HepG2 (cell line): ENCODE results near the gene ASIC5.

ENCODE experiments used
- FOSL2 ChIP-seq: sonication (generic); formaldehyde crosslinking; IDR thresholded peaks from 2 replicates; pipeline ENCODE4 v1.4.0; 2020; ENCODE audit warnings: missing genetic modification reagents
- HNRNPH1 ChIP-seq: fragments of 200-400 bp; formaldehyde crosslinking; optimal IDR thresholded peaks from 2 replicates; pipeline ENCODE3; 2017; ENCODE audit warnings: mild to moderate bottlenecking, low read depth, low read length
- KAT7 ChIP-seq: IDR thresholded peaks from 2 replicates; pipeline ENCODE4 v1.6.1; 2018; ENCODE audit warnings: borderline replicate concordance, missing compliant biosample characterization
- NFE2L2 ChIP-seq: fragments of 150-350 bp; IDR thresholded peaks from 2 replicates; pipeline ENCODE4 v1.6.1; 2014; ENCODE audit warnings: low read length
- POLR2AphosphoS5 ChIP-seq: IDR thresholded peaks from 2 replicates; pipeline ENCODE4 v1.6.1; 2012; ENCODE audit warnings: low read depth, low read length
- SATB2 ChIP-seq: sonication (generic); formaldehyde crosslinking; IDR thresholded peaks from 2 replicates; pipeline ENCODE4 v1.5.0; 2020; ENCODE audit warnings: missing genetic modification reagents
- SP2 ChIP-seq: sonication (generic); formaldehyde crosslinking; IDR thresholded peaks from 2 replicates; pipeline ENCODE4 v1.5.1; 2020; ENCODE audit warnings: mild to moderate bottlenecking, missing genetic modification reagents
- TP53 ChIP-seq: sonication (generic); formaldehyde crosslinking; conservative IDR thresholded peaks from 2 replicates; pipeline ENCODE4 v1.4.0; 2020; ENCODE audit warnings: missing genetic modification reagents
- TRIM24 ChIP-seq: sonication (generic); formaldehyde crosslinking; IDR thresholded peaks from 2 replicates; pipeline ENCODE4 v1.8.0; 2022; ENCODE audit warnings: mild to moderate bottlenecking, missing genetic modification reagents
- ZNF570 ChIP-seq: sonication (generic); formaldehyde crosslinking; IDR thresholded peaks from 2 replicates; pipeline ENCODE4 v1.4.0; 2020; ENCODE audit warnings: mild to moderate bottlenecking, missing genetic modification reagents, borderline replicate concordance
- TF ChIP-seq, protein P1 (sequence below): sonication (generic); formaldehyde crosslinking; IDR thresholded peaks from 2 replicates; pipeline ENCODE4 v1.4.0; 2020; ENCODE audit warnings: mild to moderate bottlenecking, missing genetic modification reagents
- TF ChIP-seq, protein P2 (sequence below): sonication (generic); formaldehyde crosslinking; IDR thresholded peaks from 2 replicates; pipeline ENCODE4 v1.9.0; 2021; ENCODE audit warnings: missing genetic modification reagents, borderline replicate concordance
- TF ChIP-seq, protein P3 (sequence below): IDR thresholded peaks from 2 replicates; pipeline ENCODE4 v1.6.1; 2012; ENCODE audit warnings: low read depth, low read length, improper control_type of control experiment
- TF ChIP-seq, protein P4 (sequence below): sonication (generic); formaldehyde crosslinking; IDR thresholded peaks from 2 replicates; pipeline ENCODE4 v1.9.0; 2021; ENCODE audit warnings: missing genetic modification reagents, mild to moderate bottlenecking, borderline replicate concordance

DNA sequence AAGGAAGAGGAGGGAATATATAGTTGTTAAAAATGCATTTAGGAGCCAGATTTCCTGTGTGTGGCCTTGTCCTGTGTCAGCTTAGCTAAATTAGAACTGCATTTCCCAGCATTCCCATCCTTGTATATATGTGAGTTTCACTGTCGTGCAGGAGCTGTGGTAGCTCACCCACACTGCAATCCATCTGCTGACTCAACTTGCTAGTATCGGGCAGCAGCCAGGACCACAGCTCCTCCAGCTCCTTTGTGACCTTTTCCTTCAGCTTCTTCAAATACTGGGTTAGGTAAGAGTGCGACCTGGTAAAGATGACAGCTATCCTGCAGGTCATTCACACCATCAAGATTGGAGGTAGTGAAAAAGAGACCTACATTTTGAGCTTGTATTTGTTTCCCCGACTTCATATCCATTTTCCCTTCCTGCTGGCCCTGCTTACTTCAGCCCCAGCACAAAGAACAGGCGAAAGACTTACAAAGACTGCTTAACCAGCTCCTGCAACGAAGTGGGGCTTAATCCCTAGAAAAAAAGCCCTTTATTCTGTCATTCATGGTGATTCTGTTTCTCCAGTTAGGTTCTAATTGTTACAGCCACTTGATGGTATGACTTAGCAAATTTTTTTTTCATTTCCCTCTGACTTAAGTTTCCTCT lies 11.4 kb downstream of the ASIC5 start:
- TF ChIP-seq NFE2L2 (no peak), TP53 (CRISPR knock-in tag) (no peak), POLR2AphosphoS5 (no peak), TRIM24 (CRISPR knock-in tag) (no peak), KAT7 (CRISPR knock-in tag) (no peak), SP2 (CRISPR knock-in tag) (no peak), HNRNPH1 (no peak), SATB2 (CRISPR knock-in tag) (no peak), FOSL2 (no peak), ZNF570 (CRISPR knock-in tag) (no peak)
- TF ChIP-seq, protein P1, sequence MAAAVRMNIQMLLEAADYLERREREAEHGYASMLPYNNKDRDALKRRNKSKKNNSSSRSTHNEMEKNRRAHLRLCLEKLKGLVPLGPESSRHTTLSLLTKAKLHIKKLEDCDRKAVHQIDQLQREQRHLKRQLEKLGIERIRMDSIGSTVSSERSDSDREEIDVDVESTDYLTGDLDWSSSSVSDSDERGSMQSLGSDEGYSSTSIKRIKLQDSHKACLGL (CRISPR knock-in tag): no peak
- TF ChIP-seq, protein P2, sequence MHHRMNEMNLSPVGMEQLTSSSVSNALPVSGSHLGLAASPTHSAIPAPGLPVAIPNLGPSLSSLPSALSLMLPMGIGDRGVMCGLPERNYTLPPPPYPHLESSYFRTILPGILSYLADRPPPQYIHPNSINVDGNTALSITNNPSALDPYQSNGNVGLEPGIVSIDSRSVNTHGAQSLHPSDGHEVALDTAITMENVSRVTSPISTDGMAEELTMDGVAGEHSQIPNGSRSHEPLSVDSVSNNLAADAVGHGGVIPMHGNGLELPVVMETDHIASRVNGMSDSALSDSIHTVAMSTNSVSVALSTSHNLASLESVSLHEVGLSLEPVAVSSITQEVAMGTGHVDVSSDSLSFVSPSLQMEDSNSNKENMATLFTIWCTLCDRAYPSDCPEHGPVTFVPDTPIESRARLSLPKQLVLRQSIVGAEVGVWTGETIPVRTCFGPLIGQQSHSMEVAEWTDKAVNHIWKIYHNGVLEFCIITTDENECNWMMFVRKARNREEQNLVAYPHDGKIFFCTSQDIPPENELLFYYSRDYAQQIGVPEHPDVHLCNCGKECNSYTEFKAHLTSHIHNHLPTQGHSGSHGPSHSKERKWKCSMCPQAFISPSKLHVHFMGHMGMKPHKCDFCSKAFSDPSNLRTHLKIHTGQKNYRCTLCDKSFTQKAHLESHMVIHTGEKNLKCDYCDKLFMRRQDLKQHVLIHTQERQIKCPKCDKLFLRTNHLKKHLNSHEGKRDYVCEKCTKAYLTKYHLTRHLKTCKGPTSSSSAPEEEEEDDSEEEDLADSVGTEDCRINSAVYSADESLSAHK: no peak
- TF ChIP-seq, protein P3, sequence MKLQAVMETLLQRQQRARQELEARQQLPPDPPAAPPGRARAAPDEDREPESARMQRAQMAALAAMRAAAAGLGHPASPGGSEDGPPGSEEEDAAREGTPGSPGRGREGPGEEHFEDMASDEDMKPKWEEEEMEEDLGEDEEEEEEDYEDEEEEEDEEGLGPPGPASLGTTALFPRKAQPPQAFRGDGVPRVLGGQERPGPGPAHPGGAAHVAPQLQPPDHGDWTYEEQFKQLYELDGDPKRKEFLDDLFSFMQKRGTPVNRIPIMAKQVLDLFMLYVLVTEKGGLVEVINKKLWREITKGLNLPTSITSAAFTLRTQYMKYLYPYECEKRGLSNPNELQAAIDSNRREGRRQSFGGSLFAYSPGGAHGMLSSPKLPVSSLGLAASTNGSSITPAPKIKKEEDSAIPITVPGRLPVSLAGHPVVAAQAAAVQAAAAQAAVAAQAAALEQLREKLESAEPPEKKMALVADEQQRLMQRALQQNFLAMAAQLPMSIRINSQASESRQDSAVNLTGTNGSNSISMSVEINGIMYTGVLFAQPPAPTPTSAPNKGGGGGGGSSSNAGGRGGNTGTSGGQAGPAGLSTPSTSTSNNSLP: no peak
- TF ChIP-seq, protein P4, sequence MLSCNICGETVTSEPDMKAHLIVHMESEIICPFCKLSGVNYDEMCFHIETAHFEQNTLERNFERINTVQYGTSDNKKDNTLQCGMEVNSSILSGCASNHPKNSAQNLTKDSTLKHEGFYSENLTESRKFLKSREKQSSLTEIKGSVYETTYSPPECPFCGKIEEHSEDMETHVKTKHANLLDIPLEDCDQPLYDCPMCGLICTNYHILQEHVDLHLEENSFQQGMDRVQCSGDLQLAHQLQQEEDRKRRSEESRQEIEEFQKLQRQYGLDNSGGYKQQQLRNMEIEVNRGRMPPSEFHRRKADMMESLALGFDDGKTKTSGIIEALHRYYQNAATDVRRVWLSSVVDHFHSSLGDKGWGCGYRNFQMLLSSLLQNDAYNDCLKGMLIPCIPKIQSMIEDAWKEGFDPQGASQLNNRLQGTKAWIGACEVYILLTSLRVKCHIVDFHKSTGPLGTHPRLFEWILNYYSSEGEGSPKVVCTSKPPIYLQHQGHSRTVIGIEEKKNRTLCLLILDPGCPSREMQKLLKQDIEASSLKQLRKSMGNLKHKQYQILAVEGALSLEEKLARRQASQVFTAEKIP (CRISPR knock-in tag): no peak
